HFFc6 (cell line): ENCODE data around the gene AKT2. TPM values are rescaled to one million over a fixed set of nuclear protein-coding genes. Genes with fewer than 3 reads are reported as not detected.
A peak's percentile ranks its signal among the peaks of the same experiment; 100 is the strongest.

Experiments used
- DNase-seq: peaks from one replicate; pipeline ENCODE4 v3.0.0-alpha.2; 2018
- H3K27ac Mint-ChIP-seq: 2 replicates; pipeline ENCODE4 v1.8.0; 2020; ENCODE audit warnings: mild to moderate bottlenecking, mixed read lengths
- H3K27me3 Mint-ChIP-seq: 2 replicates; pipeline ENCODE4 v1.8.0; 2021; ENCODE audit warnings: mild to moderate bottlenecking, moderate library complexity, mixed read lengths; ENCODE audit not compliant: insufficient read depth
- H3K36me3 Mint-ChIP-seq: 2 replicates; pipeline ENCODE4 v1.8.0; 2021; ENCODE audit warnings: low read depth, mixed read lengths
- H3K4me1 Mint-ChIP-seq: 2 replicates; pipeline ENCODE4 v1.8.0; 2020; ENCODE audit warnings: low read depth, mixed read lengths
- H3K4me3 Mint-ChIP-seq: 2 replicates; pipeline ENCODE4 v1.8.0; 2020; ENCODE audit warnings: mild to moderate bottlenecking, moderate library complexity, mixed read lengths
- H3K9me3 Mint-ChIP-seq: 2 replicates; pipeline ENCODE4 v1.8.0; 2020; ENCODE audit warnings: mild to moderate bottlenecking, mixed read lengths
- total RNA-seq, 6 experiments: library from RNA; stranded (reverse); fragmentation: NEBNext Ultra II Directional; extraction: Animal tissue kit (Norgen Biotek cat#: 25700); gene quantifications; 2 replicates in 1 of 6; 3 replicates in 5 of 6; pipeline ENCODE4 v1.2.3, GENCODE V29; 2021
- TF ChIP-seq, protein P1 (sequence below): fragments of 200-600 bp; sonication (generic); IDR thresholded peaks from 2 replicates; pipeline ENCODE4 v1.5.0; 2021; ENCODE audit warnings: antibody characterized with exemption, mild to moderate bottlenecking

Gene AKT2
- total RNA-seq, 6 experiments from 2014 or later: 128 to 133 (median 130) TPM

DNA sequence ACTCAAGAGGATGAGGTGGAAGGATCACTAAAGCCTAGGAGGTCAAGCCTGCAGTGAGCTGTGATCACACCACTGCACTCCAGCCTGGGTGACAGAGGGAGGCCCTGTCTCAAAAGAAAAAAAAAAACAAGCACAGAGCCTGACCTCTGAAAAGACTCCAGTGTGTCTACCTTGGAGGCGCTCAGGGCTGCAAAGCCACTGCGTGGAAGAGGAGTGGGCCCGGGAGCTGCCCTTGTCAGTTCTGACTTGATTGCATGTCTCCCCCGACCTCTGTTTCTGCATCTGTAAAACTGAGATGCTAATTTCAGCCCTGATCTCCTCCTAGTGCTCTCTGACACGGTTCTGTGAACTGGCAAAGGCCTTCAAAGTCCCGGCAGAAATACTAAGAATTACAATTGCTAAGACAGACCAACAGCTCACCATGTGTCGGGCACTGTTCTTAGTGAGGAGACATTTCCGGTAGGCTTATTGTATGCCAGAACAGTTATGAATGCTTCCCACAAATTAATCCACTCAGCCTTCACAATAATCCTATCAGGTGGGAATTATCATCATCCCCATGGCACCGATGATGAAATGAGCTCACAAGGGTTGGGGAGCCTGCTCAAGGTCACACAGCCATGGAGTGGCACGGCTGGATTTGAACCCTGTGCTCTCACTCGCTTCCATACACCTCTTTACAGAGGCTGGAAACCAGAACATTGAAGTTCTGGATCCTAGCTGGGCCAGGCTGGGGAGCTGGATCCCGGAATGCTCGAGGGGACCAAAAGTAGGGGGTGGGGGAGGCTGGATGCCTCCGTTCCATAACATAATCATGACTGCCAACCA is 3.5 kb downstream of the AKT2 start:
- TF ChIP-seq, protein P1, sequence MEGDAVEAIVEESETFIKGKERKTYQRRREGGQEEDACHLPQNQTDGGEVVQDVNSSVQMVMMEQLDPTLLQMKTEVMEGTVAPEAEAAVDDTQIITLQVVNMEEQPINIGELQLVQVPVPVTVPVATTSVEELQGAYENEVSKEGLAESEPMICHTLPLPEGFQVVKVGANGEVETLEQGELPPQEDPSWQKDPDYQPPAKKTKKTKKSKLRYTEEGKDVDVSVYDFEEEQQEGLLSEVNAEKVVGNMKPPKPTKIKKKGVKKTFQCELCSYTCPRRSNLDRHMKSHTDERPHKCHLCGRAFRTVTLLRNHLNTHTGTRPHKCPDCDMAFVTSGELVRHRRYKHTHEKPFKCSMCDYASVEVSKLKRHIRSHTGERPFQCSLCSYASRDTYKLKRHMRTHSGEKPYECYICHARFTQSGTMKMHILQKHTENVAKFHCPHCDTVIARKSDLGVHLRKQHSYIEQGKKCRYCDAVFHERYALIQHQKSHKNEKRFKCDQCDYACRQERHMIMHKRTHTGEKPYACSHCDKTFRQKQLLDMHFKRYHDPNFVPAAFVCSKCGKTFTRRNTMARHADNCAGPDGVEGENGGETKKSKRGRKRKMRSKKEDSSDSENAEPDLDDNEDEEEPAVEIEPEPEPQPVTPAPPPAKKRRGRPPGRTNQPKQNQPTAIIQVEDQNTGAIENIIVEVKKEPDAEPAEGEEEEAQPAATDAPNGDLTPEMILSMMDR: no peak
- Mint-ChIP-seq H3K27ac (no peak overlapping the region; the same call in 1 of the 2 replicates), H3K27me3 (no peaks in the 10 kb centered on the region; the same call in 1 of the 2 replicates), H3K4me3 (no peak overlapping the region), H3K36me3 (no peaks in the 10 kb centered on the region), H3K4me1 (peaks cover 45% of the 10 kb centered on the region), H3K9me3 (no peaks in the 10 kb centered on the region)
- no peak for DNase-seq

DNA sequence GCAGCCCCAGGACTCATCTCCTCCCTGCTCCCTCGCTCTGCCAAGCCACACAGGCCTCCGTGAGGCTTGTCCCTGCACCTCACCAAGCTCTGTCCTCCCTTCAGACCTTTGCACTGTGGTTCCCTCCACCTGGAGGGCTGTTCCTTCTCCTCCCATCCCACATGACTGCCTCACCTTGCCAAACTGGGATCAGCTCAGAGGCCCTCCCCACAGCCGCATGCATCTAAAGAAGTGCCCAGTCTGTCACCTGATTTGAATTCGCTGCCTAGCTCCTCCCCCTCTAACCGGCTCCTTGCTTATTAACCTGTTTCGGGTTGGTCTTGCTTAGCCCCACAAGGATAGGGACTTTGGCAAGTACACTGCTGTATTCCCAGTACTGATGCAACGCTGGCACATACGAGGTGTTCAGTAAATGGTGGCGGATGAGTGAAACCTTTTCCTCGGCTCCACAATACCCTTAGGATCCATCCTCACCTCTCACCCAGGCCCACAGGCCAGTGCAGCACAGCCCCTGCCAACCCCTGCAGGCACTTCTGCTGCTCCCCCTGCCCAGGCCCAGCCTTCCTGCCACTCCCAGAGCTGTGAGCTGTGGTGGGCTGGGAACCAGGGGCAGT is 4.4 kb downstream of the AKT2 start:
- Mint-ChIP-seq H3K27ac (peak overlapping the region; percentile 42; the same call in 1 of the 2 replicates), H3K27me3 (no peaks in the 10 kb centered on the region; the same call in 1 of the 2 replicates), H3K4me3 (no peak overlapping the region), H3K4me1 (peaks cover 36% of the 10 kb centered on the region), H3K36me3 (no peaks in the 10 kb centered on the region), H3K9me3 (no peaks in the 10 kb centered on the region)
- DNase-seq: no peak
- TF ChIP-seq, protein P1: no peak

DNA sequence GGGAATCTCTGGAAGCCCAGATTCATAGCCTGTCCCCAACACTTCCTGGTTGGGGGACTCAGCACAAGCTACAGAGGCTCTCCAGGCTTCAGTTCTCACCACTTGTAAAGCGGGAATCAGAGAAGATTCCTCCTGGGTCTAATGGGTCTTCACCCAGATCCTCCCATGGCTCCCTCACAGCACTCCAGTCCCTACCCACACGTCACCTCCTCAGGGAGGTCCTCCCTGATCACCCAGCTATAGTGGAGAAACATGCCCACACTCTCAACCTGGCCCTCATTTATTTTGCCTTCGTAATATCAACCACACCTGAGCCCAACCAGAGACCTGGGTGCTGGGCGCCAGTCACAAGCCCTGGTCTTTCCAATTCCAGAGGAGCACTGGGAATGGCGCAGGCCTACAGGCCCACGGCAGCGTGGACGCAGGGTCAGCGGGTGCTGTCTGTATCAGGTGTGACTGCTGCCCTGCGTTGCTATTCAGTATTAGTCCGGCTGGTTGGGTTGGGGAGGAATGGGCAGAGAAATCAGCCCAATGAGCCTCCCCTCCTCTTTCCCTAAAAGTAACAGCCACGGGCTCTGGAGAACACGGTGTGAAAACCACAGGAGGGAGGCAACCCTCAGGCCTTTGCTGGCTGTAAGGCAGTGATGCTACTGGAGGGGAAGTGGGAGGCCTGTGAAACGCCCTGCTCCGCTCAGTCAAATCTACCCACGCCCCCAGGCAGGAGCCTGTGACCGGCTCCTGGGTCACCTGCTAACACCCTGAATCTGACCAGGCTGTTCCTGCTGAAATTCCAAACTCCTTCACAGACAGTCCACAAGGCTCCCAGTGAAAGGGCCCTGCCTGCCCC is 5.2 kb downstream of the AKT2 start:
- DNase-seq: no peak
- Mint-ChIP-seq H3K27me3 (no peaks in the 10 kb centered on the region), H3K36me3 (no peaks in the 10 kb centered on the region), H3K4me1 (peaks cover 32% of the 10 kb centered on the region), H3K9me3 (no peaks in the 10 kb centered on the region), H3K4me3 (no peak overlapping the region), H3K27ac (no peak overlapping the region; the same call in 1 of the 2 replicates)
- TF ChIP-seq, protein P1: no peak

DNA sequence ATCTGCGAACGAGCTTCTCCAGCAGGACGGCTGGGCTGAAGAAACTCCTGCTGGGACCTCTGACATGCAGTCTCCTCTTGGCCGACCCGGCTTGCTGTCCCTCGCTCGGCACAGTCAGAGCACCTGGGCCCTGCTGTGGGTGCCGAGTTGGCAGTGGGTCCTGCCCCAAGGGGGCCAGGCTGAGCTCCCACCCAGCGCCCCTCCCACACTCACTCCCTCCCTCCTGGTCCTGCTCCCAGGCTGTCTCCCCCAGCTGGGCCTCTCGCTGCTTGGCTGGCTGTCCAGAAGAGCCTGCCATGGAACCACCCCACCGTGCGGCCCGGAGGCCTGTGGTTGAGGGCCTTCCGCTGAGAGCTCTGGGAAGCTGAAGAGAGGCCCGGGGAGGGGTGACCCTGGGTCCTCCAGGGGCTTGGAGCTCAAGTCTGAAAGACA is 6.0 kb downstream of the AKT2 start:
- Mint-ChIP-seq H3K36me3 (no peaks in the 10 kb centered on the region), H3K4me3 (no peak overlapping the region), H3K27ac (no peak overlapping the region), H3K9me3 (no peaks in the 10 kb centered on the region), H3K27me3 (no peaks in the 10 kb centered on the region), H3K4me1 (peaks cover 35% of the 10 kb centered on the region)
- TF ChIP-seq, protein P1: no peak
- DNase-seq: no peak

DNA sequence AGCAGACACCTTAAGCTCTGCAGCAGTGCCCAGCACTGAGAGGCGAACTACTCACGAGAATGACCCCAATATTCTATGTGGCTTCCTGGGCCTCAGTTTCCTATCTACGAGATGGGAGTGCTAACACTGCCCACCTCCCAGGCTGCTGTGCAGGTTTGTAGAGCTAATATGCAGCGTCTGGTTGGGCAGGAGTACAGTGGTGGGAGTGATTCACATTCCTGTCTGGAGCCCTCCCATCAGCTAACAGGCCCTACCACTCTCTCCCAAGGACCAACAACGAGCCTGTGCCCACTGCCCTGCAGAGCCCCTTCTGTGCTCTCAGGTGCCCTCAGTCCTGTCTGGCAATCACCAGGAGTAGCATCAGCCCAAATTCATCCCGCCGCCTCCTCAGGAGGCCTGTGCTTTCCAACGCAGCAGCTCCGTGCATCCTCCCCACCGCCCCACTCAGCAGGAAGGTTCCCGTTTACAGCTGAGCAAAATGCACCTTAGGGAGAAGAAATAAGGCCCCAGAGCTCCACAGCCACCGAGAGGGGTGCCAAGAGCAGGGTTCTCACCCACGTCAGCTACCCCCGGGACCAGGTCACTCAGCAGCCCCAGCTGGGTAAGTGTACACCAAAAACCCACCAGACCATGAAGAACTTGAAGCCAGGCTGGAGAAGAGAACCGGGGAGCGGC is 6.6 kb downstream of the AKT2 start:
- no peak overlapping the region; the same call in 1 of the 2 replicates for H3K27ac Mint-ChIP-seq
- H3K27me3 Mint-ChIP-seq: no peaks in the 10 kb centered on the region
- TF ChIP-seq, protein P1: no peak
- H3K9me3 Mint-ChIP-seq: no peaks in the 10 kb centered on the region
- DNase-seq: no peak
- H3K36me3 Mint-ChIP-seq: no peaks in the 10 kb centered on the region
- H3K4me3 Mint-ChIP-seq: no peak overlapping the region
- peaks cover 35% of the 10 kb centered on the region for H3K4me1 Mint-ChIP-seq
